ENCODE data around the gene DACH1.
A peak's percentile ranks its signal among the peaks of the same experiment; 100 is the strongest.
"Not testable (repeated sequence)": the region's sequence is repeated elsewhere in the genome, so short reads cannot be mapped to it uniquely, and the experiment has no call there.

The DACH1 gene

DNA sequence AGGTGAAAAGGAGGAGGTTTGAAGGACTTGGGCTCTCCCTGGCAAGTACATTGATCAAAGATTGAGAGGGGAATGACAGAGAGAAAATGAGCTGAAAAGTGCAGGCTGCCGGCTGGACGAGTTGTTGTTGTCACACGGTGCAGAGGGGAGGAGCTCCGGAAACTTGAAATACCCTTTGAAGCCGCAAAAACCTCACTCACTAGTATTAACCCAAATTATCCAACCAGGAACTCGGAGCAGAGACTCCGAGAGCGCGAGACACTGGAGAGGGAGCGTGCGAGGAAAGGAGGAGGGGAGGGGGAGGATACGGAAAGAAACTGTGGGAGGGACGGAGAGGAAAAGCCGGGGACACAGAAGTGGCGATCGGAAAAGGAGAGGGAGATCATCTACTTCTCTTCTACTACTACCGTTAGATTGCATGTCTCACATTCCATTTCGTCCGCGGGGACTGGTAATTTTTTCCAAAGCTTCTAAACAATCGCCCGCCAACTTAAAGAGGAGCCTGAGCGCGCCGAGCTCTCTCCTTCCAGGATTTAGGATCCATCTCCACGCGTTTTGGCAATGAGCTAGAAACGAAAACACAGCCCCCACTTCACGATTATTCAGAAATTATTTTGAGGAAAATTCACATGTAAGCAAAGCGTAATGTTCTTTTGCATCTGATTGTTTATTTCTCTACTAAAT is at the start of gene DACH1:
TSS of gene DACH1 (minus strand) at position 74 of the 684 bp plus-strand sequence.
- H3K9me3 ChIP-seq (ENCODE audit: control insufficient read depth, insufficient read depth, low read length): no peaks in the 10 kb centered on the region
- H3K4me1 ChIP-seq (ENCODE audit: control insufficient read depth, insufficient read depth, low read length): peaks cover 30% of the 10 kb centered on the region
- H3K27ac ChIP-seq (ENCODE audit: low read depth, low read length): no peak within 1 kb of the TSS
- H3K27me3 ChIP-seq (ENCODE audit: control insufficient read depth, insufficient read depth, low read length): peaks cover 86% of the 10 kb centered on the region
- H3K4me3 ChIP-seq (ENCODE audit: low read depth, low read length): peak within 1 kb of the TSS; percentile 71
- no peaks in the 10 kb centered on the region for H3K36me3 ChIP-seq (ENCODE audit: control insufficient read depth, insufficient read depth, low read length)
- no peak within 1 kb of the TSS for H3K9ac ChIP-seq (ENCODE audit: low read depth, low read length)

DNA sequence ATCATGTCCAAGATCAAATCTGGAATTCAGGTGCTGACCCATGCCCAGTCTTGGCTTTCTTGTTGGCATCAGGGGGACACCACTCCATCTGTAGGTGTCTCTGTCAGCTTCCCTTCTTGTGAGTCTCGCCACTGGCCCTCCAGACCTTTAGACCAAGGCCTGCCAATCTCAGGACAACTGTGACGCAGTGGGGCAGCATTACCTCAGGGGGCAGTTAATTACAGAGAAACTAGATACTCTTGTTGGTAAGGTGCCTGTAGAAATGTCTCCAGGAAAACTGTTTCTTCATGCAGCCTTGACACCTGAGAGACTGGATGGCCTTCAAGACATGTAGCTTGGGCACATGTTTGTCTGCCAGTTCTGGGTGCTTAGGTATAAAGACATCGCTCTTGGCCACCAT is 46.7 kb upstream of the DACH1 start:
- H3K9ac ChIP-seq (ENCODE audit: low read depth, low read length): no peak overlapping the region
- no peak overlapping the region for H3K4me3 ChIP-seq (ENCODE audit: low read depth, low read length)
- peaks cover 4% of the 10 kb centered on the region; the same call in 1 of the 2 replicates for H3K4me1 ChIP-seq (ENCODE audit: control insufficient read depth, insufficient read depth, low read length)
- no peaks in the 10 kb centered on the region for H3K27me3 ChIP-seq (ENCODE audit: control insufficient read depth, insufficient read depth, low read length)
- no peaks in the 10 kb centered on the region for H3K9me3 ChIP-seq (ENCODE audit: control insufficient read depth, insufficient read depth, low read length)
- H3K27ac ChIP-seq (ENCODE audit: low read depth, low read length): no peak overlapping the region
- H3K36me3 ChIP-seq (ENCODE audit: control insufficient read depth, insufficient read depth, low read length): no peaks in the 10 kb centered on the region

DNA sequence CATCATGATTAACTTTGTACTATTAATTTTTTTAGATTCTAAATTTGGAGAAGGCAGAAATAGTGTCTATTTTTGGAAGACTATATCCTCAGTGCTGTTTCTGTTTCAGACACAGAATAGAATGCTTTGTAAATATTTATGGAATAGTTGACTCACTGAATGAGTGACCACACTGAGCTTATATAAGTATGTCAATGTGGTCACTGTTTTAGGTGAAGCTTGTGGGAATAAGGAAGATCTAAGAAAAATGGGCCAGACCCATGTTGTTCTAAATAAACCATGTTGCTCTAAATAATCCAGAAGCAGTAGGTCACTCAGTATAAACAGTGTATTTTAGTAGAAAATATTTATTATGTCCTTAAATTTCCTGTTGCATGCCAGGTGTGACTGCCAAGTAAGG is 45.5 kb upstream of the DACH1 start:
- Histone ChIP-seq H3K27ac (ENCODE audit: low read depth, low read length) (no peak overlapping the region), H3K9ac (ENCODE audit: low read depth, low read length) (no peak overlapping the region), H3K36me3 (ENCODE audit: control insufficient read depth, insufficient read depth, low read length) (no peaks in the 10 kb centered on the region), H3K4me3 (ENCODE audit: low read depth, low read length) (no peak overlapping the region), H3K27me3 (ENCODE audit: control insufficient read depth, insufficient read depth, low read length) (no peaks in the 10 kb centered on the region), H3K9me3 (ENCODE audit: control insufficient read depth, insufficient read depth, low read length) (no peaks in the 10 kb centered on the region), H3K4me1 (ENCODE audit: control insufficient read depth, insufficient read depth, low read length) (peaks cover 4% of the 10 kb centered on the region; the same call in 1 of the 2 replicates)

DNA sequence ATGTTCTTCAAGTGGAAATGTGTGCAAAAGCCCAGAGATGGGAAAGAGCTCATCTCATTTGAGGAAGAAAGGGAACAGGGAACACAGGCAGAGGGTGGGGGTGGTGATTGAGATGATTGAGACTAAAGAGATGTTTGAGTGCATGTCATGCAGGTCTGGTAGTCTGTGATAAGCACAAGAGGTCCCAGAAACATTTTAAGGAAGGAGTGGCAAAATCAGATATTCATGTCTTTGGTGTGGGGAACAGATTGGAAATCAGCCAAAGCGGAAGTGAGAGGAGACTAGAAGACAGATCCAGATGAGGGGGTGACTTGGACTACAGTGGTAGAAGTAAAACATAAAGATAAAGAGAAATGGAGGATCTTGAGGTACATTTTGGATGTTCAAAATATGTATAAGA is 39.4 kb upstream of the DACH1 start:
- H3K9ac ChIP-seq (ENCODE audit: low read depth, low read length): no peak overlapping the region
- H3K27me3 ChIP-seq (ENCODE audit: control insufficient read depth, insufficient read depth, low read length): no peaks in the 10 kb centered on the region
- H3K4me1 ChIP-seq (ENCODE audit: control insufficient read depth, insufficient read depth, low read length): peaks cover 9% of the 10 kb centered on the region
- no peaks in the 10 kb centered on the region for H3K9me3 ChIP-seq (ENCODE audit: control insufficient read depth, insufficient read depth, low read length)
- H3K36me3 ChIP-seq (ENCODE audit: control insufficient read depth, insufficient read depth, low read length): no peaks in the 10 kb centered on the region
- no peak overlapping the region for H3K27ac ChIP-seq (ENCODE audit: low read depth, low read length)
- H3K4me3 ChIP-seq (ENCODE audit: low read depth, low read length): no peak overlapping the region

DNA sequence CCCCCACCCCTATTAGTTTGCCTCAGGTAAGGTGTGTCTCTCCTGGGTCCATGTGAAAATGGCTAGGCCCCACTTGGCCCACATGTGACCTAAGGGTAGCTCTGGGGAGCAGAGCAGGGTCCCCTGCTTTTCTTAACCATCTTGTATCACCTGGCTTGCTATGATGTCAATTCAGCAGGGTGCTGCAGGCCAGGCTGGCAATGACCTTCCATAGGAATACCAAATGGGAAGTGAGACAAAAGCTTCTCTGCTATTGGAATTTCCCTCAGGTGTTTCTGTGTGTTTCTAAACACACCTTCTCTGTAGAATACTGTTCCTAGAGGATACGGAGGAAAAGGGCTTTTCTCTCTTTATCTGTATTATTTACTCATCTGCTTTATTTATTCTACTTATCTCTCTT is 35.7 kb upstream of the DACH1 start:
- no peak overlapping the region for H3K27ac ChIP-seq (ENCODE audit: low read depth, low read length)
- no peak overlapping the region for H3K9ac ChIP-seq (ENCODE audit: low read depth, low read length)
- H3K9me3 ChIP-seq (ENCODE audit: control insufficient read depth, insufficient read depth, low read length): no peaks in the 10 kb centered on the region
- peaks cover 4% of the 10 kb centered on the region for H3K4me1 ChIP-seq (ENCODE audit: control insufficient read depth, insufficient read depth, low read length)
- no peaks in the 10 kb centered on the region for H3K36me3 ChIP-seq (ENCODE audit: control insufficient read depth, insufficient read depth, low read length)
- no peak overlapping the region for H3K4me3 ChIP-seq (ENCODE audit: low read depth, low read length)
- no peaks in the 10 kb centered on the region for H3K27me3 ChIP-seq (ENCODE audit: control insufficient read depth, insufficient read depth, low read length)

DNA sequence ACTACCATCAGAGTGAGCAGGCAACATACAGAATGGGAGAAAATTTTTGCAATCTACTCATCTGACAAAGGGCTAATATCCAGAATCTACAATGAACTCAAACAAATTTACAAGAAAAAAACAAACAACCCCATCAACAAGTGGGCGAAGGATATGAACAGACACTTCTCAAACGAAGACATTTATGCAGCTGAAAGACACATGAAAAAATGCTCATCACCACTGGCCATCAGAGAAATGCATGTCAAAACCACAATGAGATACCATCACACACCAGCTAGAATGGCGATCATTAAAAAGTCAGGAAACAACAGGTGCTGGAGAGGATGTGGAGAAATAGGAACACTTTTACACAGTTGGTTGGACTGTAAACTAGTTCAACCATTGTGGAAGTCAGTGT is 26.5 kb upstream of the DACH1 start:
- H3K9me3 ChIP-seq (ENCODE audit: control insufficient read depth, insufficient read depth, low read length); H3K27me3 ChIP-seq (ENCODE audit: control insufficient read depth, insufficient read depth, low read length); H3K36me3 ChIP-seq (ENCODE audit: control insufficient read depth, insufficient read depth, low read length); H3K4me1 ChIP-seq (ENCODE audit: control insufficient read depth, insufficient read depth, low read length); H3K4me3 ChIP-seq (ENCODE audit: low read depth, low read length); H3K9ac ChIP-seq (ENCODE audit: low read depth, low read length); H3K27ac ChIP-seq (ENCODE audit: low read depth, low read length): not testable (repeated sequence)

DNA sequence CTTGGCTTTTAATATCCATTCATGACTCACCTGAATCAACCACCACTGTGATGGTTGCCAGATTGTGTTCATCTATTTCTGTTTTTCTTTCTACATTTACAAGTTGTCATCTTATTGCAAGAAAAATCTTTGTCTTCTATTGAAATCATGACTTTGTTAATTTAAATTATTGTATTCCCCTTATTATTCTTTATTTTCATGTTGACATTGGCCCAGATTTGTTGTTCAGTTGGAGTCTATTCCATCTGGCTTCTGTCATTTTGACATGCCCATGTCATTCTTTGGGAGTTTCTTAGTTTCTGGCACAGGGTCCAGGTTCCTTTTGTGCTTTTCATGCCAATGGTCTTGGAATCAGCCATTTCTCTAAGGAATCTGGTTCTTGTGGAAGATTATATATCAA is 19.9 kb upstream of the DACH1 start:
- no peaks in the 10 kb centered on the region for H3K27me3 ChIP-seq (ENCODE audit: control insufficient read depth, insufficient read depth, low read length)
- H3K27ac ChIP-seq (ENCODE audit: low read depth, low read length): no peak overlapping the region
- no peak overlapping the region for H3K9ac ChIP-seq (ENCODE audit: low read depth, low read length)
- no peaks in the 10 kb centered on the region for H3K9me3 ChIP-seq (ENCODE audit: control insufficient read depth, insufficient read depth, low read length)
- no peak overlapping the region for H3K4me3 ChIP-seq (ENCODE audit: low read depth, low read length)
- H3K4me1 ChIP-seq (ENCODE audit: control insufficient read depth, insufficient read depth, low read length): no peaks in the 10 kb centered on the region
- H3K36me3 ChIP-seq (ENCODE audit: control insufficient read depth, insufficient read depth, low read length): no peaks in the 10 kb centered on the region

DNA sequence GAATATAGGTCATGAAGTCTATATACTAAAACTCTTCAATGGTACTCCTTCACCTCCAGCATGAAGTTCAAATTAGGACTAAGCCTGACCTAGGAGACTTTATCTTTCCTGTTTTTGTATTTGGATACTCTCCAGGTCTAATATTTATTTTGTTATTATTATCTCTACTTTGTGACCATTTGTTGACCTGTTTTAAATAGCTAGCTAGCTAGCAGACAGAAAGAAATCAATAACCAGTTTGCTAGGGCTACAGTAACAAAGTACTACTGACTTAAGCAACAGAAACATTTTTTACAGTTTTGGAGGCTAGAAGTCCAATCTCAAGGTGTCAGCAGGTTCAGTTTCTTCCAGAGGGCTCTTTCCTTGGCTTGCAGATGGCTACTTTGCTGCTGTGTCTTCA is 15.1 kb upstream of the DACH1 start:
- peaks cover 31% of the 10 kb centered on the region for H3K4me1 ChIP-seq (ENCODE audit: control insufficient read depth, insufficient read depth, low read length)
- H3K9ac ChIP-seq (ENCODE audit: low read depth, low read length): no peak overlapping the region
- no peak overlapping the region for H3K4me3 ChIP-seq (ENCODE audit: low read depth, low read length)
- H3K9me3 ChIP-seq (ENCODE audit: control insufficient read depth, insufficient read depth, low read length): no peaks in the 10 kb centered on the region
- no peaks in the 10 kb centered on the region for H3K27me3 ChIP-seq (ENCODE audit: control insufficient read depth, insufficient read depth, low read length)
- no peak overlapping the region for H3K27ac ChIP-seq (ENCODE audit: low read depth, low read length)
- H3K36me3 ChIP-seq (ENCODE audit: control insufficient read depth, insufficient read depth, low read length): no peaks in the 10 kb centered on the region

DNA sequence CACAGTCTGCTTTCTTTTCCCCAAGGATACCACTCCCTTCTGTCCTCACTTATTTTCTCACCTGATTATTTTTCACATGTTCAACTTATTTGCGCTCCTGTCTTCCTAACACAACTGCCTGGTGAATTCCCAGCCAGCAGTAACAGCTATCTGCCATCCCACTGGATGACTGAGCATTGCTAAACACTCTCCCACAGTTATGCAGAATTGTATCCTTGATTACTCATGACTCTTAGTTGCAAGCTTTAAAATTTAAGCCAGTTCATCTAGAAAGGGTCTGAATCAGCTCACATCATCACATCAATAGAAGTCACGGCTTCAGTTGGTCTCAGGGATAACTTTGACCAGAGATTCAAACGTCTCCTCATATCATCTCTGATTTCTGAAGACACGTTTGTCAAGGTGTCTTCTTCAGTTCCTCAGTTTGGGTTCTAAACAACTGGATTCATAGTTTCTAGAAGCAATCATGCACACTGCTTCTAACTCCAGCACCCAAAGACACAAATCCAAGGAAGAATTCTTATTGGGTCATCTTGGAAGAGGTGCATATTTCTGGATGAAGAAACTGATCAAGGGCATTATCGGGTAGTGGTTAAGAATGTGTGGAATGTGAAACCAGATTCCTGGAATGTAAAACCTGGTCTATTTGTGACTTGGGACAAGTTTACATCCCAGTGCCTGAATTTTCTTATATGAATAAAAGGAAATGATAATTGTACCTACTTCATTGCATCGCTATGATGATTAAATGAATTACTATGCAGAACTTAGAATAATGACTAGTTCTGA is 13.9 kb upstream of the DACH1 start:
- peaks cover 43% of the 10 kb centered on the region for H3K4me1 ChIP-seq (ENCODE audit: control insufficient read depth, insufficient read depth, low read length)
- H3K4me3 ChIP-seq (ENCODE audit: low read depth, low read length): no peak overlapping the region
- no peak overlapping the region for H3K9ac ChIP-seq (ENCODE audit: low read depth, low read length)
- H3K36me3 ChIP-seq (ENCODE audit: control insufficient read depth, insufficient read depth, low read length): no peaks in the 10 kb centered on the region
- H3K9me3 ChIP-seq (ENCODE audit: control insufficient read depth, insufficient read depth, low read length): no peaks in the 10 kb centered on the region
- peak overlapping the region; percentile 60 for H3K27ac ChIP-seq (ENCODE audit: low read depth, low read length)
- H3K27me3 ChIP-seq (ENCODE audit: control insufficient read depth, insufficient read depth, low read length): no peaks in the 10 kb centered on the region

DNA sequence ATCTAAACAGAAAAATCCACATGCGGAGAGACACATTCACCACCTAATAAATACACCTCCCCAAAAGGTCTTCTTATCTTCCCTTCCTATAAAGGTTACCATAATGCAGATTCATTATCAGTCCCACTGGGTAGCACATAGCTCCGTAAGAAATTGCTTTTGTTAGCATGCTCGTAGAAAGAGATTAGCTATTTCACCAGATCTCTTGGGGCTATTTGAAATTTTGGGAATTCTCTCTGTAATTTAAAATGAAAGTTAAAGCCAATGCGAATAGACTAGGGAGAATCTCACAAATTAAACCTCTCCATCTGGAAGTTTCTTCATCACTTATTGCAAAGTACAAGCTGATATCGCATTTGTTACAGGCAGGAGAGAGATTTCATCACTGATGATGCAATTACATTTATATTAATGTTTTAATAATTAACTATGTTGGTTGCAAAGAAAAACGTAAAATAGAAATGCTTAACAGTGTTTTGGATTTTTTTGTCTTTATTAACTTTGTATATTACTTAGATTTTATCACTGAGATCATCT is 12.9 kb upstream of the DACH1 start:
- H3K9me3 ChIP-seq (ENCODE audit: control insufficient read depth, insufficient read depth, low read length): no peaks in the 10 kb centered on the region
- H3K36me3 ChIP-seq (ENCODE audit: control insufficient read depth, insufficient read depth, low read length): no peaks in the 10 kb centered on the region
- H3K4me1 ChIP-seq (ENCODE audit: control insufficient read depth, insufficient read depth, low read length): peaks cover 45% of the 10 kb centered on the region
- no peak overlapping the region for H3K4me3 ChIP-seq (ENCODE audit: low read depth, low read length)
- H3K9ac ChIP-seq (ENCODE audit: low read depth, low read length): no peak overlapping the region
- no peaks in the 10 kb centered on the region for H3K27me3 ChIP-seq (ENCODE audit: control insufficient read depth, insufficient read depth, low read length)
- H3K27ac ChIP-seq (ENCODE audit: low read depth, low read length): no peak overlapping the region

DNA sequence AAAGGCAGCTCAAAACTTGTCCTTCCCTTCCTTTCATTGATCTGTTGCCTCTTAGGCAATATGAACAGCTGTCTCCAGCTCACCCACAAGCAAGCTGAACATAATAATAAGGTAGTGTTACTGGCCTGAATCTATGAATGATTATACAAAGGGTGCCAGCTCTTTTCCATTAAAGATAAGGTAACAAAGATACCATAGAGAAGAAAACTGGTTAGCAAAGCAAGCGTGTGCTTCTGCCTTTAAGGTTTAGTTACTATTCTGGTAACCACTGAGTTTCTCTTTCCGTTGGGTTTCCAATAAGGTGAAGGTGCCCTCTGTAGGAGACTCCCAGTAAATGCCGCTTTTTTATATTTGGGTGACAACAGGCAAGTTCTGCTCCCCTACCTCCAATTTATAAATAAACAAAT is 12.1 kb upstream of the DACH1 start:
- no peak overlapping the region for H3K9ac ChIP-seq (ENCODE audit: low read depth, low read length)
- H3K9me3 ChIP-seq (ENCODE audit: control insufficient read depth, insufficient read depth, low read length): no peaks in the 10 kb centered on the region
- no peaks in the 10 kb centered on the region for H3K27me3 ChIP-seq (ENCODE audit: control insufficient read depth, insufficient read depth, low read length)
- no peak overlapping the region for H3K4me3 ChIP-seq (ENCODE audit: low read depth, low read length)
- peak overlapping the region; percentile 6 for H3K27ac ChIP-seq (ENCODE audit: low read depth, low read length)
- H3K36me3 ChIP-seq (ENCODE audit: control insufficient read depth, insufficient read depth, low read length): no peaks in the 10 kb centered on the region
- H3K4me1 ChIP-seq (ENCODE audit: control insufficient read depth, insufficient read depth, low read length): peaks cover 50% of the 10 kb centered on the region

Measured in HUES48 (cell line).